G401 (cell line): ENCODE data around the gene LIN9. TPM values are rescaled to one million over a fixed set of nuclear protein-coding genes. Genes with fewer than 3 reads are reported as not detected.

Experiments used
- DNase-seq: peaks from one replicate; pipeline ENCODE4 v3.0.0-alpha.2; 2015; ENCODE audit warnings: low spot score
- in situ Hi-C: cut with HindIII; loops from 2 replicates; pipeline ENCODE4 v1.10.0; 2016; ENCODE audit warnings: low sequenced_read_pairs, mixed read lengths
- total RNA-seq: library from RNA; depleted of rRNA; stranded (reverse); fragments of >200 nt; shearing (Covaris generic); gene quantifications from 2 replicates; pipeline ENCODE4 v1.2.3, GENCODE V29; 2014; rRNA removed

LIN9 gene
- total RNA-seq, 1 experiment from 2014 or later = 14.8 TPM

DNA sequence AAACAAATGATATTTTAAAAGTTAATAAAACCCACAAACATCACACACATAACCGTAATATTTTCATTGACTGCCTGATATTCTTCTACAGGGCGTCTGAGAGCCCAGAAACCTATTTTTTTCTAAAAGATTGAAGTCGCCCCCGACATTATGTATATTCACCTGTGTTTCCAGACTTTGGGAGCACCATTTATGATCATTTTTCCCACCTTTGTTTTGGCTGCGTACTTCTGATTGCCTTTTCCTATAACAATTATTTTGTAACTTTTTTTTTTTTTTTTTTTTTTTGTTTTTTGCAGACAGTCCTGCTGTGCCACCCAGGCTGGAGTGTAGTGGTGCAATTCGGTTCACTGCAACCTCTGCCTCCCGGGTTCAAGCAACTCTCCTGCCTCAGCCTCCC lies 121.6 kb downstream of the LIN9 start:
- DNase-seq = no peak
- in situ Hi-C loops = no loop called here

DNA sequence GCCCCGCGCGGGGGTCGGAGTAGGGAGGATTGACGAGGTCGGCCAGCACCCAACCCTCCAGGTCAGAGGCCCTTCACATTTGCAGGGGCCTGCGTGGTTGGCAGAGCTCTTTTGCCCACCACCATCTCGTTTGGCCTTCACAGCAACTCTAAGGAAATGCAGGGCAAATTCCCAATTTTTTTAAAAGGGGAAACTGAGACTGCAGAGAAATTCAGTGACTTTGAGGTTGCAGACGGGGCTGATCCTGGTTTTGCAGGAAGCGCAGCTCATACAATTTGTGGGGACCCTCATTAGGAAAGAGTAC lies 122.0 kb downstream of the LIN9 start:
- DNase-seq = no peak
- in situ Hi-C loops = no loop called here

DNA sequence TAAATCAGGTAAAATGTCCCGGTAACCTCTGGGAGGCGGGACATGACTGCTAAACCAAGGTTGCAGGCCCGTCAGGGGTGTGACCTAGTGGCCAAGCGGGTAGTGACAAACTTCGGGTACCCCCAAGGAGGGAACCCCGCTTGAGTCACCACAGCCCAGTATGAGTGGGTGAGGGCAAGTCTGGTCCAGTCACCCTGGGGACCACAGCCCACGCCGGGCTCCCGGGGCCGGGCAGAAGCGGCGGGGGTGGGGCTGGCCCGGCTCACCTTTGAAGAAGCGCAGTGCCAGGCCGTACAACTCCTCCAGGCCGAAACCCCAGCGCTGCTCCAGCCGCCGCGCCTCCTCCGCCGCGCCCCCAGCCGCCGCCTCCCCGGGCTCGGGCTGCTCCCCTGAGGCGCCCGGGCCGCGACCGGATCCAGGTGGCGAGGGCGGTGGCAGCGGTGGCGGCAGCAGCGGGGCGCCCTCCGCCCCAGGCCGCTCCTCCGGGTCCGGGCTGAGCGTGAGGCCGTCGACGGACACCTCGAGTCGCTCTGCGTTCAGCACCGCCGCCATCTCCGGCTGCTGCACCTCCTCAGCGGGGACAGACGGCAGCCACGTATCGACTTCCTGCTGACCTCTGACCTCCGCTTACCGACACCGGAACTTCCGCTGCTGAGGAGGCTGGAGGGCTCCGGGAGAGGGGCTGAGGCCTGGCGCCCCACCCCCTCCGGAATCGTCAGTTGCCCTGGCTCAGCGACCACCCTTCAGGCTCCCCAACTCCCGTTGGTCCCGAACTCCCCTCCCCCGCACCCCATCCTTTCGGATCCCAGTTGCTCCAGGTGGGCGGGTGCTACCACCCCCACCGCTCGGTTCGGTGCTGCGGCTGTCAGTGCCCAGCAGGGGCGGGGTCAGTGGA lies 122.6 kb downstream of the LIN9 start, which contains the start of gene ACBD3:
Gene ACBD3, minus strand, starts transcription at position 618 of the 895 bp plus-strand sequence. Its CDS starts 66 bp downstream, at position 552.
- in situ Hi-C loops = no loop called here
- DNase-seq = peak; percentile 92

DNA sequence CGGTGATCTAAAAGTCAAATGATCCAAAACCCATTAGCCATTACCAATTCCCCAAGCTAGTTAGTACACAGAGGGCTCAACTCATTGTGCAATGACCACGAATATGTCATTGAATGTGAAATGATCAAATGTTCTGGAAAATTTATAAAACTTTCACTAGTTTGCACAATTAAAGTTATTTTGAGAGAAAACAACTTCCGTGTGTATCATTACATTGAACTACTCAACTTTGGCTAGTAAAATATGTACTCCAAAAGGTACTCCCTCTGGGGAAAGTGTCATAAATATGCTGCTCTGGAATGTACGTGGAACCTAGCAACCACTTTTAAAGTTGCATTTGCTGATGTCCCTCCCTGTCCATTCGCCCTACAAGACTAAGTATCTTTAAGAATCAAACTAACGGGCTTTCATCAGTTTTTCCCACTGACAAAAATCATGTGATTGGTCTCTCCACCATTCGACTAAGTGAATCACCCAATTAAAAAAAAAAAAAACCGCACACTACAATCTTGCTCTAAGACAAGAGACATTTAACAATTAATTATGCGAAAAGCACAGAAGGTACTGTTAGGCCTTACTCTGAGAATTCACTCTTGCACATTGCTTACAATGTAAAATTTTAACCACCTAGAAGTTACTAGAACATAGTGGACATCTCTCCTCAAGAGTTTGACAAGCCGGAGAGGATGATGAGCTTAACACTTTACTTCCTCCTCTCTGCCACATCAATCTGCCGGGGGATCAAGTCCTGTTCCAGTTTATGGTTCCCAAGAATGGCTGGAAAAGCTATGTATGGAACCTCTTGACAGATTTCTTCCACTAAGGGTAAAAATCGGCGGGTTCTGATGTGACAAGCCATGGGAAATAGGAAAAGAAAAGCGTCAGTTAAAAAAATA lies 123.6 kb downstream of the LIN9 start:
- in situ Hi-C loops = no loop called here
- no peak for DNase-seq

DNA sequence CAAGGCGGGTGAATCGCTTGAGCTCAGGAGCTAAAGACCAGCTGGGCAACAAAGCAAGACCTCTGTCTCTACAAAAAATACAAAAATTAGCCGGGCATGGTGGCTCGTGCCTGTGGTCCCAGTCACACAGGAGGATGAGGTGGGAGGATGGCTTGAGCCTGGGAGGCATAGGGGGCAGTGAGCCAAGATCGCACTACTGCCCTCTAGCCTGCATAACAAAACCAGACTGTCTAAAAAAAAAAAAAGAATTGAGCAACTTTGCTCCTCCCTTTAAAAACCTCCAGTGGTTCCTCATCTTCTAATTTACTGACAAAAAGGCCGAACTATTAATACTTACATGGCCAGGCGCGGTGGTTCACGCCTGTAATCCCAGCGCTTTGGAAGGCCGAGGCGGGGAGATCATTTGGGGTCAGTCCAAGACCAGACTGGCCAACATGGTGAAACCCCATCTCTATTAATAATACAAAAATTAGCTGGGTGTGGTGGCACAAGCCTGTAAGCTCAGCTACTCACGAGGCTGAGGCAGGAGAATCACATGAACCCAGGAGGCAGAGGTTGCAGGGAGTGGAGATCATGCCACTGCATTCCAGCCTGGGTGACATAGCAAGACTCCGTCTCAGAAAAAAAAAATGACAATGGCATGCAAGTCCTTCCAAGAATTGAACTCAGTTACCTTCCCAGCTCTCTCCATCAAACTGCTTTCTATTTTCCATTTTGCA lies 126.8 kb downstream of the LIN9 start:
- DNase-seq = peak; percentile 61
- in situ Hi-C loops = no loop called here

Other genes with a start within 250 kb of the LIN9 start
- 250 and 310 TPM in 2 replicates for gene H3-3A, start 246.4 kb downstream of the LIN9 start, total RNA-seq
- gene ACBD3, start 122.4 kb downstream of the LIN9 start, total RNA-seq = 19.4 and 21.3 TPM in 2 replicates
- gene MIXL1, start 85.5 kb downstream of the LIN9 start, total RNA-seq = not detected in 2 replicates
- gene PARP1, start 98.9 kb upstream of the LIN9 start, total RNA-seq = 156 and 218 TPM in 2 replicates
- gene STUM, start 239.6 kb upstream of the LIN9 start, total RNA-seq = not detected in 2 replicates